ENCODE results near the gene NBDY.
"Not testable (repeated sequence)": the region's sequence is repeated elsewhere in the genome, so short reads cannot be mapped to it uniquely, and the experiment has no call there.

Gene NBDY

GRCh38 chrX:56764153-56764974 is 35.3 kb downstream of the NBDY start:
- peak; percentile 33 for DNase-seq (ENCODE audit: low read depth)

GRCh38 chrX:56764975-56765791 is 36.1 kb downstream of the NBDY start:
- DNase-seq (ENCODE audit: low read depth) = no peak

- DNase-seq (ENCODE audit: low read depth) = no peak
These were observed 36.9 kb downstream of the NBDY start for GRCh38 chrX:56765811-56766553.

GRCh38 chrX:56766554-56767347 is 37.7 kb downstream of the NBDY start:
- no peak for DNase-seq (ENCODE audit: low read depth)

GRCh38 chrX:56767348-56768119 is 38.5 kb downstream of the NBDY start:
- DNase-seq (ENCODE audit: low read depth) = not testable (repeated sequence)

- DNase-seq (ENCODE audit: low read depth) = not testable (repeated sequence)
These were observed 39.1 kb downstream of the NBDY start for GRCh38 chrX:56768120-56768660.

- not testable (repeated sequence) for DNase-seq (ENCODE audit: low read depth)
These were observed 43.9 kb downstream of the NBDY start for GRCh38 chrX:56772675-56773521.

GRCh38 chrX:56773522-56774060 is 44.5 kb downstream of the NBDY start:
- DNase-seq (ENCODE audit: low read depth) = not testable (repeated sequence)

- DNase-seq (ENCODE audit: low read depth) = not testable (repeated sequence)
These were observed 49.3 kb downstream of the NBDY start for GRCh38 chrX:56778099-56778923.

GRCh38 chrX:56778924-56779468 is 50.0 kb downstream of the NBDY start:
- not testable (repeated sequence) for DNase-seq (ENCODE audit: low read depth)

- DNase-seq (ENCODE audit: low read depth) = not testable (repeated sequence)
These were observed 51.9 kb downstream of the NBDY start for GRCh38 chrX:56780681-56781649.

- DNase-seq (ENCODE audit: low read depth) = no peak
These were observed 53.3 kb downstream of the NBDY start for GRCh38 chrX:56782352-56782751.

- DNase-seq (ENCODE audit: low read depth) = no peak
These were observed 53.9 kb downstream of the NBDY start for GRCh38 chrX:56782791-56783449.

- DNase-seq (ENCODE audit: low read depth) = no peak
These were observed 54.4 kb downstream of the NBDY start for GRCh38 chrX:56783450-56783831.

GRCh38 chrX:56783996-56784620 is 55.1 kb downstream of the NBDY start:
- DNase-seq (ENCODE audit: low read depth) = no peak

- no peak for DNase-seq (ENCODE audit: low read depth)
These were observed 55.6 kb downstream of the NBDY start for GRCh38 chrX:56784666-56785065.
